Keratinocyte (primary cell): Measurements from ENCODE around the gene CILP. TPM values are rescaled to one million over a fixed set of nuclear protein-coding genes. Genes with fewer than 3 reads are reported as not detected.

ENCODE experiments used
- DNase-seq: peaks from one replicate; pipeline ENCODE4 v3.0.0-alpha.2; 2011; ENCODE audit warnings: low read depth, missing footprints, low spot score
- FAIRE-seq: peaks from 2 replicates; lab custom pipeline; 2011; peaks lifted over from hg19 to GRCh38; lab: Jason Lieb, UNC
- H2AFZ ChIP-seq: 2 replicates; pipeline ENCODE4 v1.6.0; 2012; ENCODE audit warnings: low read length, control low read depth, inconsistent platforms; ENCODE audit not compliant: control insufficient read depth
- H3K27ac ChIP-seq: 2 replicates; pipeline ENCODE4 v1.5.1; 2011; ENCODE audit warnings: low read length; ENCODE audit not compliant: control insufficient read depth, insufficient read depth
- H3K27me3 ChIP-seq: 3 replicates; pipeline ENCODE4 v1.6.0; 2011; ENCODE audit warnings: low read length; ENCODE audit not compliant: control insufficient read depth, insufficient read depth; ENCODE audit errors: extremely low read depth
- H3K36me3 ChIP-seq, 2 experiments: 2 replicates in 1 of 2; 3 replicates in 1 of 2; pipeline ENCODE4 v1.5.1; 2011; ENCODE audit warnings: low read length in 2 of 2, mild to moderate bottlenecking in 1 of 2; ENCODE audit not compliant: control insufficient read depth in 2 of 2, insufficient read depth in 2 of 2; ENCODE audit errors: extremely low read depth in 1 of 2
- H3K4me1 ChIP-seq: 3 replicates; pipeline ENCODE4 v1.5.1; 2011; ENCODE audit warnings: low read length; ENCODE audit not compliant: control insufficient read depth, insufficient read depth; ENCODE audit errors: extremely low read depth
- H3K4me2 ChIP-seq: 3 replicates; pipeline ENCODE4 v1.6.0; 2011; ENCODE audit warnings: low read depth, low read length; ENCODE audit not compliant: control insufficient read depth, insufficient read depth; ENCODE audit errors: extremely low read depth
- H3K4me3 ChIP-seq, 3 experiments: fragments of 200-600 bp in 1 of 3; sonication (generic) in 1 of 3; 2 replicates in 2 of 3; 3 replicates in 1 of 3; pipeline ENCODE4 v1.5.1; 2011 to 2016; ENCODE audit warnings: low read length in 3 of 3, mild to moderate bottlenecking in 3 of 3, control low read depth in 2 of 3, inconsistent platforms in 1 of 3, low read depth in 1 of 3, mixed read lengths in 1 of 3, mixed run types in 1 of 3, moderate library complexity in 1 of 3; ENCODE audit not compliant: control insufficient read depth in 2 of 3, insufficient read depth in 2 of 3; ENCODE audit errors: extremely low read depth in 1 of 3
- H3K79me2 ChIP-seq: 2 replicates; pipeline ENCODE4 v1.6.0; 2012; ENCODE audit warnings: low read length; ENCODE audit not compliant: control insufficient read depth, insufficient read depth
- H3K9ac ChIP-seq: 3 replicates; pipeline ENCODE4 v1.6.0; 2011; ENCODE audit warnings: low read length; ENCODE audit not compliant: control insufficient read depth, insufficient read depth; ENCODE audit errors: extremely low read depth
- H3K9me1 ChIP-seq: 3 replicates; pipeline ENCODE4 v1.6.0; 2011; ENCODE audit warnings: low read length; ENCODE audit not compliant: control insufficient read depth, insufficient read depth; ENCODE audit errors: extremely low read depth
- H3K9me3 ChIP-seq: 2 replicates; pipeline ENCODE4 v1.5.1; 2012; ENCODE audit warnings: low read depth, low read length; ENCODE audit not compliant: control insufficient read depth
- H4K20me1 ChIP-seq: 3 replicates; pipeline ENCODE4 v1.6.0; 2011; ENCODE audit warnings: low read length; ENCODE audit not compliant: control insufficient read depth, insufficient read depth; ENCODE audit errors: extremely low read depth
- EZH2 ChIP-seq: IDR thresholded peaks from one replicate; pipeline ENCODE4 v1.6.1; 2012; ENCODE audit warnings: inconsistent platforms, mild to moderate bottlenecking, low read length, moderate library complexity
- dilution Hi-C: fragments of 300-500 bp; cut with MboI; formaldehyde crosslinking; loops from one replicate; pipeline ENCODE4 v1.7.0; 2020; ENCODE audit warnings: low sequenced_read_pairs; ENCODE audit not compliant: extremely low pct_ligation_motif_present
- polyA plus RNA-seq, 5 experiments: library from polyadenylated mRNA; depleted of rRNA in 3 of 5; stranded (reverse) in 3 of 5; stranded (forward) in 1 of 5; unstranded in 1 of 5; fragments of >200 nt; gene quantifications; 1 replicate in 1 of 5; 2 replicates in 3 of 5; 3 replicates in 1 of 5; pipeline versions ENCODE4 v1.2.1 to v1.2.3, GENCODE V29; 2011 to 2012; ENCODE audit warnings: missing spikeins in 2 of 5, low read depth in 1 of 5, low replicate concordance in 1 of 5
- TF ChIP-seq, protein P1 (sequence below), 3 experiments: IDR thresholded peaks in 1 of 3; conservative IDR thresholded peaks in 1 of 3; optimal IDR thresholded peaks in 1 of 3; 2 replicates in 2 of 3; 3 replicates in 1 of 3; pipeline versions ENCODE3 to v1.5.1; 2011; ENCODE audit warnings: low read length in 3 of 3, mild to moderate bottlenecking in 3 of 3, moderate library complexity in 2 of 3, control low read depth in 1 of 3, inconsistent platforms in 1 of 3; ENCODE audit not compliant: insufficient read depth in 2 of 3; ENCODE audit errors: extremely low read depth in 1 of 3

Gene CILP
- polyA plus RNA-seq, 1 donor (not counting 4 experiments of a cell fraction or from before 2014, with no cell fraction given) = not detected

DNA sequence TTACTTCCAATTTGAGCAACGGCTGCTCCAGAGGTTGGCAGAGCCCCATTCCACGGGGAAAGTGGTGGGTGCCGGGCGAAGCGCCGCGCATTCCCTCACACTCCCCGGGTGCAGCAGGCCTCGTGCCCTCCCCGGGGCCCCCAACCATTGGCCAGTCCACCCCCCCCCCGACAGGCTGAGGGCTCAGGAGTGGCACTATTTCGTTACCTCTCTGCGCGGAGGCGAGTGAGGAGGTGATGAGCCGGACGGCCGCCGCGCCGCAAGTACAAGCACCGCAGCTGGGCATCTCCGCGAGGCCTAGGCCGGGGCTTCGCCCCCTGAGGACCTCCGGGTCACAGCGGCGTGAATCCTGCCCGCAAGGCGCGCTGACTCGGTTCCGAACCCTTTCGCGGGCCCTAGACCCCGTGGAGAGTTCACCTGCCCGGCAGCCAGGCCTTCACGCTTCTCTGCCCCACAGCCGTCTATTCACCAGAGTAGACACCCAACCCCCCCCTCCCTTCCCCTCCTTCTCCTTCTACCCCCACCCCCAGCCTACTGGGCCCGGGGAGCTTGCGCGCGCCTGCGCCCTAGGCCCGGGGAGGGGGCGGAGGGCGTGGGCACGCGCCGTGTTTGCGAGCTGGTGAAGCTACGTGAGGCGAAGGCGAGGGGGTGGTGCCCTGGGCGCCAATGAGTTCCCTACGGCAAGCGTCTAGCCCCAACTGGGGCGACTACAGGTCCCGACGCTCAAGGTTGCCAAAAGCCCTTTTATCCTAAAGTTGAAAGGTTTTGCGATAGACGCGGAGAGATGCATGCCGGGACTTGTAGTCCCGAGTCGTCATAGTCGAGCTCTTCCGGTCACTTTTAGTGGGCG is 26.2 kb downstream of the CILP start, which contains the start of gene CLPX:
CLPX (minus strand) TSS at position 475 of the 850 bp plus-strand sequence; CDS start at position 286, 189 bp downstream.
- Histone ChIP-seq H3K9me3 (no peaks in the 10 kb centered on the region), H4K20me1 (no peaks in the 10 kb centered on the region), H3K36me3 (no peaks in the 10 kb centered on the region), H3K27me3 (no peaks in the 10 kb centered on the region), H3K9me1 (no peaks in the 10 kb centered on the region), H3K9ac (peak within 1 kb of the TSS; percentile 98), H3K4me2 (peak within 1 kb of the TSS; percentile 91), H2AFZ (peak within 1 kb of the TSS; percentile 96), H3K4me3 (peak within 1 kb of the TSS; percentile 81 to 95 (median 89)), H3K79me2 (peaks cover 49% of the 10 kb centered on the region), H3K27ac (peak within 1 kb of the TSS; percentile 93), H3K4me1 (peaks cover 4% of the 10 kb centered on the region)
- DNase-seq (peak; percentile 68), FAIRE-seq (peak; percentile 26)
- dilution Hi-C loops = no loop called here
- TF ChIP-seq, protein P1, sequence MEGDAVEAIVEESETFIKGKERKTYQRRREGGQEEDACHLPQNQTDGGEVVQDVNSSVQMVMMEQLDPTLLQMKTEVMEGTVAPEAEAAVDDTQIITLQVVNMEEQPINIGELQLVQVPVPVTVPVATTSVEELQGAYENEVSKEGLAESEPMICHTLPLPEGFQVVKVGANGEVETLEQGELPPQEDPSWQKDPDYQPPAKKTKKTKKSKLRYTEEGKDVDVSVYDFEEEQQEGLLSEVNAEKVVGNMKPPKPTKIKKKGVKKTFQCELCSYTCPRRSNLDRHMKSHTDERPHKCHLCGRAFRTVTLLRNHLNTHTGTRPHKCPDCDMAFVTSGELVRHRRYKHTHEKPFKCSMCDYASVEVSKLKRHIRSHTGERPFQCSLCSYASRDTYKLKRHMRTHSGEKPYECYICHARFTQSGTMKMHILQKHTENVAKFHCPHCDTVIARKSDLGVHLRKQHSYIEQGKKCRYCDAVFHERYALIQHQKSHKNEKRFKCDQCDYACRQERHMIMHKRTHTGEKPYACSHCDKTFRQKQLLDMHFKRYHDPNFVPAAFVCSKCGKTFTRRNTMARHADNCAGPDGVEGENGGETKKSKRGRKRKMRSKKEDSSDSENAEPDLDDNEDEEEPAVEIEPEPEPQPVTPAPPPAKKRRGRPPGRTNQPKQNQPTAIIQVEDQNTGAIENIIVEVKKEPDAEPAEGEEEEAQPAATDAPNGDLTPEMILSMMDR (optimal IDR thresholded peaks at IDR 0.05 in 1 of 3, IDR thresholded peaks at IDR 0.05 in 1 of 3, conservative IDR thresholded peaks at IDR 0.05 in 1 of 3; ENCODE audit: extremely low read depth in 1 of 3, insufficient read depth in 2 of 3, low read length in 3 of 3) = no peak
- no peak for TF ChIP-seq EZH2

DNA sequence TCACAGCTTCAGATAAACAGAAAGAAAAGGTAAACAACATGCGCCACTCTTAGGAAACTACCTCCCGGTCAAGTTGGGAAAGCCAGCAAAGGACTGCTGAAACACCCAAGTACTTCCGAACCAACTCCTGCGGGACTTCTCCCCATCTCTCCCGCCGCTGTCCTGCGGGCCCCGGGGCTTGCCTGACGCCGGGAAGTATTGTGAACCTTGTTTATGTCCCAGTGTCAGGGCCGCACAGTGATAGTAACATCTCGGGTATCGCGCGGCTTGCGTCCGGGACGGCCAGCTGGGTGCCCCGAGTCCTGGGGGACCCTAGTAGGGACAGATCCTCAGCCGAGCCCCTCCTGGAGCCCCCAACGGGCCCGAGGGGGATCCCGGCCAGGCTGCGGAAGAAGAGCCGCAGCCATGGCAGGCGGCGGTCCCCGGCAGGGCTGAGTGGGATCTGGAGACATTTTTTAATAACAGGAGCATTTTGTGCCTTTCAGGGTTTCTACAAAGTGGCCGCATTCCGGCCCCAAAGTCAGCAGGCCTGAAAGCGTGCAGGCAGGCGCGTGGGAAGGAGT is 26.9 kb downstream of the CILP start:
- dilution Hi-C loops = no loop called here
- no peaks in the 10 kb centered on the region for H4K20me1 ChIP-seq
- no peaks in the 10 kb centered on the region for H3K9me3 ChIP-seq
- H3K9ac ChIP-seq = peak overlapping the region; percentile 98
- TF ChIP-seq EZH2 = no peak
- TF ChIP-seq, protein P1 (optimal IDR thresholded peaks at IDR 0.05 in 1 of 3, IDR thresholded peaks at IDR 0.05 in 1 of 3, conservative IDR thresholded peaks at IDR 0.05 in 1 of 3; ENCODE audit: extremely low read depth in 1 of 3, insufficient read depth in 2 of 3, low read length in 3 of 3) = no peak
- no peaks in the 10 kb centered on the region for H3K27me3 ChIP-seq
- no peaks in the 10 kb centered on the region for H3K9me1 ChIP-seq
- H2AFZ ChIP-seq = peak overlapping the region; percentile 85
- H3K4me2 ChIP-seq = peak overlapping the region; percentile 91
- H3K79me2 ChIP-seq = peaks cover 55% of the 10 kb centered on the region
- H3K4me1 ChIP-seq = peaks cover 6% of the 10 kb centered on the region
- peak overlapping the region; percentile 81 to 95 (median 89) for H3K4me3 ChIP-seq
- FAIRE-seq (no peak), DNase-seq (no peak)
- no peaks in the 10 kb centered on the region for H3K36me3 ChIP-seq
- peak overlapping the region; percentile 93 for H3K27ac ChIP-seq
